GM12872 (cell line): ENCODE results near the gene GMPPA.

Experiments used
- CTCF ChIP-seq: IDR thresholded peaks from 3 replicates; pipeline ENCODE4 v1.5.1; 2011; ENCODE audit warnings: low read depth, mild to moderate bottlenecking, low read length, moderate library complexity; ENCODE audit not compliant: insufficient read depth

Gene GMPPA

GRCh38 chr2:219483451-219484342 lies 15.0 kb upstream of the GMPPA start:
- TF ChIP-seq CTCF = no peak

GRCh38 chr2:219484343-219485200 lies 14.1 kb upstream of the GMPPA start:
- TF ChIP-seq CTCF = no peak

GRCh38 chr2:219485201-219485580 lies 13.5 kb upstream of the GMPPA start:
- no peak for TF ChIP-seq CTCF

GRCh38 chr2:219486380-219486959 lies 12.2 kb upstream of the GMPPA start:
- TF ChIP-seq CTCF = no peak

- no peak for TF ChIP-seq CTCF
Observed at GRCh38 chr2:219488149-219488843, 10.4 kb upstream of the GMPPA start.

GRCh38 chr2:219488844-219489194 lies 9.9 kb upstream of the GMPPA start:
- TF ChIP-seq CTCF = no peak

- TF ChIP-seq CTCF = no peak
Observed at GRCh38 chr2:219489315-219489714, 9.4 kb upstream of the GMPPA start.
